Activated naive CD4-positive, alpha-beta T cell treated with anti-CD3 and anti-CD28 coated beads for 36 hours (primary cell): ENCODE data around the gene SERTAD1. TPM values are rescaled to one million over a fixed set of nuclear protein-coding genes. Genes with fewer than 3 reads are reported as not detected.

Experiments used
- CTCF ChIA-PET: fragments of 350-600 bp; sonication (Branson Sonifier 250); formaldehyde crosslinking; loops from one replicate; lab custom pipeline; 2021; ENCODE audit warnings: antibody characterized with exemption; lab: Charles Lee
- DNase-seq: peaks from one replicate; pipeline ENCODE4 v3.0.0-alpha.2; 2020
- H3K27ac Mint-ChIP-seq: one replicate; pipeline ENCODE4 v1.8.0; 2021; ENCODE audit warnings: mild to moderate bottlenecking, mixed read lengths
- H3K27me3 Mint-ChIP-seq: one replicate; pipeline ENCODE4 v1.8.0; 2021; ENCODE audit warnings: low read depth, mixed read lengths
- H3K36me3 Mint-ChIP-seq: one replicate; pipeline ENCODE4 v1.8.0; 2021; ENCODE audit warnings: low read depth, mixed read lengths
- H3K4me1 Mint-ChIP-seq: one replicate; pipeline ENCODE4 v1.8.0; 2021; ENCODE audit warnings: low read depth, mixed read lengths
- H3K4me3 Mint-ChIP-seq: one replicate; pipeline ENCODE4 v1.8.0; 2021; ENCODE audit warnings: mild to moderate bottlenecking, moderate library complexity, mixed read lengths
- H3K9me3 Mint-ChIP-seq: one replicate; pipeline ENCODE4 v1.8.0; 2021; ENCODE audit warnings: mixed read lengths
- intact Hi-C: fragments of 100-400 bp; cut with micrococcal nuclease; formaldehyde crosslinking; loops from one replicate; pipeline ENCODE4 v1.15.1; 2023
- total RNA-seq, 2 experiments: library from RNA; stranded (reverse); gene quantifications; one replicate each; pipeline ENCODE4 v1.2.3, GENCODE V29; 2021

Gene SERTAD1
- total RNA-seq, 2 experiments from 2014 or later = 8.8 to 9.2 TPM

DNA sequence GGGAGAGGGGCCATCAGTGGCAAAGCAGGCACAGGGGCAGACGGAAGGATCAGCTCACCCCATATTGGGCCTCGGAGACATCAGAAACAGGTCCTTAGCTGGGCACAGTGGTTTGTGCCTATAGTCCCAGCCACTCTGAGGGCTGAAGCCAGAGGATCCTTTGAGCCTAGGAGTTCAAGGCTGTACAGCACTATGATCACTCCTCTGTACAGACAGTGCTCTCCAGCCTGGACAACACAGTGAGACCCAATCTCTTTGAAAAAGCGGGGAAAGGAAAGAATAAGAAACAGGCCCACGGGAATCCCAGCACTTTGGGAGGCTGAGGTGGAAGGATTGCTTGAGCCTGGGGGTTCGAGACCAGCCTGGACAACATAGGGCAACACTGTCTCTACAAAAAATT lies 6.0 kb downstream of the SERTAD1 start:
- H3K27ac Mint-ChIP-seq = no peak overlapping the region

DNA sequence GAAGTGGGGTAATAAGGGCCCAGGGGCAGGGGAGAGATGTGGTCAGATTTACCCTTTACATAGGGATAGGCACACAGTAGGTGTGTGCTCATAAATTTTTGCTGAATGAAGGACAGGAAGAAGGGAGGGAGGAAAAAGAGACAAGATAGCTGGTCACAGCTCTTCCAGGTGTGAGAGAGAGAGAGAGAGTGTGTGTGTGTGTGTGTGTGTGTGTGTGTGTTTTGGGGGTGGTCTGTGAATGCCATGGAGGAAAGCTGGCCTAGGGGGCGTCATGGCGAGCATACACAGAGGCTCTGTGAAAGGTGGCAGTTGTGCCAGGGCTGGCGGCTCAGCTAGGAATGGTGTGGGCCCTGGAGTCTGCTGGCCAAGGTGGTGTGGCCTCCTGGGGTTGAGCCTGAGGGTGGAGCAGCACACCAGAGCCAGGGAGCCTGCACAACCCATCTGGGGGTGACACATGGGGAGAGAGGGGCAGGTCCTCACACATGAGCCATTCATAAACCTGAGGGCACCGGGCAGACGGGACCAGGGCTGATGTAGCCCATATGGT lies 6.7 kb downstream of the SERTAD1 start:
- Mint-ChIP-seq H3K4me3 (no peak overlapping the region), H3K27ac (no peak overlapping the region), H3K27me3 (no peaks in the 10 kb centered on the region), H3K36me3 (peaks cover 5% of the 10 kb centered on the region), H3K9me3 (no peaks in the 10 kb centered on the region), H3K4me1 (peaks cover 22% of the 10 kb centered on the region)
- no peak for DNase-seq
- CTCF ChIA-PET = interaction anchor here (0.6 to 2.8 kb wide), 4 partner anchors 15 to 124 kb away, joined by 3 to 15 read pairs (median 3); no protein-coding TSS in a partner anchor
- intact Hi-C loops = no loop called here

More for the DNA sequence above, 6.0 kb downstream of the SERTAD1 start:
- Mint-ChIP-seq H3K27me3 (no peaks in the 10 kb centered on the region), H3K36me3 (peaks cover 9% of the 10 kb centered on the region), H3K4me1 (peaks cover 27% of the 10 kb centered on the region), H3K9me3 (no peaks in the 10 kb centered on the region), H3K4me3 (peak overlapping the region; percentile 52)
- no peak for DNase-seq
- CTCF ChIA-PET = interaction anchor here (0.6 to 2.8 kb wide), 12 partner anchors 9 to 124 kb away, joined by 3 to 15 read pairs (median 6); partner anchors contain the start of gene BLVRB
- intact Hi-C loops = no loop called here

DNA sequence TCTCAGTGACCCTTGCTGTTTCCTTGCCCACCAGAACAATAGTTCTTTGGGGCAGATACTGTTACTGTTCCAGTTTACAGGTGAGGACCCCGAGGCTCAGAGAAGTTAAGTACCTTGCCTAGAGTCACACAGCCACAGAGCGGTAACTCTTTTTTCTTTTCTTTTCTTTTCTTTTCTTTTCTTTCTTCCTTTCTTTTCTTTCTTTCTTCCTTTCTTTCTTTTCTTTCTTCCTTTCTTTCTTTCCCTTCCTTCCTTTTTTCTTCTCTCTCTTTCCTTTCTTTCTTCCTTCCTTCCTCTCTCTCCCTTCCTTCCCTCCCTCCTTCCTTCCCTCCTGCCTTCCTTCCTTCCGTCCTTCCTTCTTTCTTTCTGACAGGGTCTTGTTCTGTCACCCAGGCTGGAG lies 7.8 kb downstream of the SERTAD1 start:
- Mint-ChIP-seq H3K4me1 (peaks cover 16% of the 10 kb centered on the region), H3K36me3 (peaks cover 5% of the 10 kb centered on the region), H3K9me3 (no peaks in the 10 kb centered on the region), H3K4me3 (no peak overlapping the region), H3K27ac (no peak overlapping the region), H3K27me3 (no peaks in the 10 kb centered on the region)
- CTCF ChIA-PET = interaction anchor here (0.6 kb wide), 1 partner anchor 304 kb away, joined by 3 read pairs; no protein-coding TSS in a partner anchor
- intact Hi-C loops = no loop called here
- no peak for DNase-seq

DNA sequence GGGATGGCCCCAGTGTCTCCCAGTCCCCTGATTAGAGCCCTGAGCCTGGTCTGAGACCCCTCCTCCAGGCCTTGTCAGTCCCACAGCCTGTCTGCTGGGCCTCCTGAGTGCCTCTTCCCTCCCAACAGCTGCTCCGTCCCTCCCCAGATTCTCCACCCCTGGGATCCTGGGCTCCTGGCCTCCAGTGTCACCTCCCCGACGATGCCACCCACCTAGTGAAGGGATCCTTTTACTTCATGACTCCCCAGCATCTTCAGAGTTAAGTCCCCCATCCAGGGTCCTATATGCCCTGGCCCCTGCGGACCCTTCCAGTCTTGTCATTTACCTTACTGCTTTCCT lies 8.2 kb downstream of the SERTAD1 start:
- H3K4me3 Mint-ChIP-seq = no peak overlapping the region
- no peak for DNase-seq
- intact Hi-C loops = no loop called here
- H3K27ac Mint-ChIP-seq = peak overlapping the region; percentile 34
- H3K27me3 Mint-ChIP-seq = no peaks in the 10 kb centered on the region
- no peaks in the 10 kb centered on the region for H3K9me3 Mint-ChIP-seq
- CTCF ChIA-PET = interaction anchor here (0.6 kb wide), 1 partner anchor 496 kb away, joined by 4 read pairs; no protein-coding TSS in a partner anchor
- peaks cover 5% of the 10 kb centered on the region for H3K36me3 Mint-ChIP-seq
- H3K4me1 Mint-ChIP-seq = peaks cover 16% of the 10 kb centered on the region

DNA sequence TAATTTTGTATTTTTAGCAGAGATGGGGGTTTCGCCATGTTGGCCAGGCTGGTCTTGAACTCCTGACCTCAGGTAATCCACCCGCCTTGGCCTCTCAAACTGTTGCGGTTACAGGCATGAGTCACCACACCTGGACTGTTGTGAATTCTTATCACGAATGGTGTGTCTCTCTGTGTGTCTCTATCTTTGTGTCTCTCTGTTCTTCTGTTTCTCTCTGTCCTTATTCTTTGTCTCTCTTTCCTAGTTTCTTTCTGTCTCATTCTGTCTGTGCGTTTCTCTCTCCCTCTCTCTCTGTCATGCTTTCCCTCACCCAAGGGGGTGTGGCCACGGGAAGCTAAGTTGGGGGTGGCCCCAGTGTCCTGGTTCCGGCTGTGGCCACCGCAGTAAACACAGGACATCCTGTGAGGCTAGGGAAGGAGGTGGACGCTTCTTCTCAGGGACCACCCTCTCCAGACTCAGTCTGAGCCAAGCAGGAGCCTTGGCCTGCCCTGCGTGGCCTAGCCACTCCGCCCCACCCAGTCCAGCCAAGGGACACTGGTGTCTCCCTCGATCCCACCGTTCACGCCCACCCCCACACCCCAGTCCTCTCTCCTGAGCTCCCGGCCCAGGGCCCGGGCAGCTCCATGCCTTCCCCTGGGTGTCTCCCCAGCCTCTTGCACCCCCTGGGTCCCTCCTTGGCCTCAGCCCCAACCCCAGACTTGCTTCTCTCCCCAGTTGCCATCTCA lies 8.7 kb downstream of the SERTAD1 start:
- H3K4me3 Mint-ChIP-seq = no peak overlapping the region

DNA sequence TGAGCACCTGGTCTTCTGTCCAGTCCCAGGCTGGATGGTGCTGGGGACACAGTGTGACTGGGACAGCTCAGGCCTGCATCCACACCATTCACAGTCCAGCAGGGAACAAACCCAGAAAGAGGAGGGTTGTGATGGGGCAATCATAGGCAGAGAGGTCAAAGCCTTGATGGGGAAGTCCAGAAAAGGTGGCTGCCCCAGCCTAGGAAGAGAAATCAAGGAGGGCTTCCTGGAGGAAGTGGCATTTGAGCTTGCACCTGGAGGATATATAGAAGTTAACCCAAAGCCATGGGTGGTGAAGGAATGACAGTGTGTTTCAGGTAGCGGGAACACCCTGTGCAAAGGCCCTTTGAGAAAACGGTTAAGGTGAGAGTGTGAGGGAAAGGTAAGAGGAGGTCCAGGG lies 10.0 kb downstream of the SERTAD1 start:
- Mint-ChIP-seq H3K4me1 (peaks cover 10% of the 10 kb centered on the region), H3K36me3 (no peaks in the 10 kb centered on the region), H3K27ac (no peak overlapping the region), H3K27me3 (no peaks in the 10 kb centered on the region), H3K9me3 (no peaks in the 10 kb centered on the region), H3K4me3 (no peak overlapping the region)
- CTCF ChIA-PET = interaction anchor here (1.2 kb wide), 1 partner anchor 219 kb away, joined by 4 read pairs; no protein-coding TSS in a partner anchor
- no peak for DNase-seq
- intact Hi-C loops = no loop called here

More for the DNA sequence above, 8.7 kb downstream of the SERTAD1 start:
- no peaks in the 10 kb centered on the region for H3K9me3 Mint-ChIP-seq
- H3K4me1 Mint-ChIP-seq = peaks cover 11% of the 10 kb centered on the region
- peak; percentile 40 for DNase-seq
- no peaks in the 10 kb centered on the region for H3K27me3 Mint-ChIP-seq
- peaks cover 1% of the 10 kb centered on the region for H3K36me3 Mint-ChIP-seq
- intact Hi-C loops = no loop called here
- CTCF ChIA-PET = interaction anchor here (0.6 kb wide), 1 partner anchor 496 kb away, joined by 4 read pairs; no protein-coding TSS in a partner anchor
- peak overlapping the region; percentile 34 for H3K27ac Mint-ChIP-seq

DNA sequence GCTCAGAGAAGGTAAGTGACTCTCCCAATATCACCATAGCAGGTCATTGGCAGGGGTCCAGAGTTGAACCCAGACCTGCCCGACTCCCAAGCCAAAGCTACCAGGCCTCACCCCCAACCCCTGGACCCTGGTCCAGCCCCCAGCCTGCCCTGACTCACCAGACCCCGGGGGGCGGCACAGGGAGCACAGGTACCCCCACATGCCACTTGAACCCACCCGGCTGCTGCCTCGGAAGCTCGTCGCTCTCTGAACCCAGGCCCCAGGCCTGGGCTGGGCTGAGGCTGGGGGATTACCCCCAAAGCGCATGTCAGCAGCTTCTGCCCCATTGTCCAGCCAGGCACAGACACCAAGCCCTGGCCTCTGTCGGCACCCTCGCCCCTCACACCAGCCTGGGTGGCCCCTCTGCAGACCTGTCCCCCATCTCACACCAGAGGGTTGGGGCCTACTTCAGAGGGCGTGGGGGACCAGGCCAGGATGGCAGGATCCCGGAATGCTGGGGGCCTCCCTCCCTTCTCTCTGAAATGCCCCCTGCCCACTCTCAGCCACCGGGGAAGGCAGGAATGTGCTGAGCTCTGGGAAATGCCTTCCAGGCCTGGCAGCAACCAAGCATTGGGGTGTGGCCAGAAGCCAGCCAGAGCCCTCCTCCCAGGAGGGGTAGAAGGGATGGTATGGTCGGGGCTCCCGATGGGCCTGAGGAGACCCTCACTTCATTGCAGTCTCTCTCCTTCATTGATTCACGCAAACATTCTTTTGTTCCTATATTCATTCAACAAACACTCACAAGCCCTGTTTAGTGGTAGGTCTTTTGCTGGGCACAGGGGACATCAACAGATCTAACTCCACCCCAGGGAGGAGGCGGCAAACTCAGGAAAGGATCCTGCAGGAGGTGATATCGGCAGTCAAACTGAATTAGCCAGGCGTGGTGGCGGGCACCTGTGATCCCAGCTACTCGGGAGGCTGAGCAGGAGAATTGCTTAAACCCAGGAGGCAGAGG lies 11.0 kb downstream of the SERTAD1 start:
- H3K27me3 Mint-ChIP-seq = no peaks in the 10 kb centered on the region
- H3K4me3 Mint-ChIP-seq = no peak overlapping the region
- no peak for DNase-seq
- H3K36me3 Mint-ChIP-seq = no peaks in the 10 kb centered on the region
- intact Hi-C loops = no loop called here
- no peak overlapping the region for H3K27ac Mint-ChIP-seq
- H3K4me1 Mint-ChIP-seq = peaks cover 9% of the 10 kb centered on the region
- CTCF ChIA-PET = interaction anchor here (1.2 to 1.4 kb wide), 3 partner anchors 10 to 220 kb away, joined by 3 to 4 read pairs (median 3); no protein-coding TSS in a partner anchor
- no peaks in the 10 kb centered on the region for H3K9me3 Mint-ChIP-seq

DNA sequence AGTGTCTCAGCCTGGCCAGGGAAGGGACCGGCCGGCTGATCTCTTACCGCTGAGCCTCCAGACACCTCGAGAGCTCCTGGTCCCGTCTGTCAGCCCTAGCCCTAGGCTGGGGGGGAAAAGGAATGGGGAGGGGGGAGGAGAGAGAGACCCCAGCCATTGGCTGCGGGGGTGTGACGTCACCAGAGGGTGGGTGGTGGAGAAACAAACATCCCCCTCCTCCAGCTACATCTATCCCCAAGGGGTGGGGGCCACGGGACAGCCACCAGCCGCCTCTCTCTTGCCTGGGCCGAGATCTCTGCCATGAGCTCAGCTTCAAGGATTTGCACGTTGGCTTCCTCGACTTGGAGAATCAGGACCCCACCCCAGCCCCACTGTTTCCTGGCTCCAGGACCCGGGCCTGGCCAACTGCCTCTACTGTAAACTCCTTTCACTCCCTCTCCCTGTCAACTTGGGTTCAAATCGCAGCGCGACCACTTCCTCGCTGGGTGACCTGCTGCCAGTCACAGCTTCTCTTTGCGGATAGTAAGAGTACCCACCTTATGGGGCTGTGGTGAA lies 12.4 kb downstream of the SERTAD1 start, which contains the start of gene PRX:
Gene PRX (minus strand): TSS at position 88 of the 555 bp plus-strand sequence. CDS start 5,446 bp downstream, outside the sequence.
- Mint-ChIP-seq H3K9me3 (no peaks in the 10 kb centered on the region), H3K27ac (no peak within 1 kb of the TSS), H3K4me1 (peaks cover 9% of the 10 kb centered on the region), H3K36me3 (no peaks in the 10 kb centered on the region), H3K4me3 (no peak within 1 kb of the TSS), H3K27me3 (no peaks in the 10 kb centered on the region)
- intact Hi-C loops = no loop called here
- CTCF ChIA-PET = interaction anchor here (0.7 to 1.4 kb wide), 2 partner anchors 11 to 256 kb away, joined by 3 read pairs; no protein-coding TSS in a partner anchor
- no peak for DNase-seq

DNA sequence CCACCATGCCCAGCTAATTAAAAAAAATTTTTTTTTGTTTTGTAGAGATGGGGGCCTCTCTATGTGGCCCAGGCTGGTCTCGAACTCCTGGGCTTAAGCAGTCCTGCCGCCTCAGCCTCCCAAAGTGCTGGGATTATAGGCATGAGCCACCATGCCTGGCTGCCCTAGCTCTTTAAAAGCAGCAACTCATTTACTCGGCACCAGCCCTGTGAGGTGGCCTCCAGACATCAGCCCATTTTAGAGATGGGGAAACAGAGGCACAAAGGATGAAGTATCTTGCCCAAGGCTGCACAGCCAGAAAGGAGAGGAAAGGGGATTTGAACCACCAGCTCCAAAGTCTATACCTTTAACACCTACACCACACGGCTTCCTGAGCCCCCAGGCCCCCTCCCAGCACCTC lies 12.9 kb downstream of the SERTAD1 start:
- peaks cover 9% of the 10 kb centered on the region for H3K4me1 Mint-ChIP-seq
- no peak overlapping the region for H3K4me3 Mint-ChIP-seq
- CTCF ChIA-PET = interaction anchor here (0.6 to 0.7 kb wide), 2 partner anchors 256 to 928 kb away, joined by 3 to 4 read pairs; no protein-coding TSS in a partner anchor
- H3K27me3 Mint-ChIP-seq = no peaks in the 10 kb centered on the region
- no peak overlapping the region for H3K27ac Mint-ChIP-seq
- intact Hi-C loops = no loop called here
- H3K9me3 Mint-ChIP-seq = no peaks in the 10 kb centered on the region
- DNase-seq = no peak
- H3K36me3 Mint-ChIP-seq = no peaks in the 10 kb centered on the region

DNA sequence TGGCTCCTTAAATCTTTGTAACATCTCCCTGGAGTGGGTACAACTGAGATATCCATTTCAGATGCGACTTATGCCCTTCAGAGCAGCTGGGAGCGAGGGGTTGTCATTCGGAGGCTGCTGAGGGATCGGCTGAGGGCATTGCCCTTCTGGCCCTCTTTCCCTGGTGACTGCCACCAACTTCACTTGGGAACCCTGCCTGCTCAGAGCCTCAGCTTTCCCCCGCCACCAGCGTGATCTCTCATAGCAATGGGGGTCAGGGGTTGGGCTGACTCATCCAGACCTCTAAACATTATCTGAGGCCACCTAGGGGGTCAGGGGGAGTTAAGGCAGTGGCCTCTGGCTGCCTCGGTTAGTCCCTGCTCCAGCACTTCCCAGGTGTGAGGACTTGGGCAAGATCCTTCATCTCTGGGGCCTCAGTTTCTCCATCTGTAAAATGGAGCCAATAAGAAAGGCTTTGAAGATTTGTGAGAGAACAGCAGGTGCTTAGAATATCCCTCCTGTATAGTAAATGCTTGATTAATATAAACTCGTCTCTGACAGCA lies 13.8 kb downstream of the SERTAD1 start:
- intact Hi-C loops = no loop called here
- Mint-ChIP-seq H3K27ac (no peak overlapping the region), H3K4me1 (peaks cover 5% of the 10 kb centered on the region), H3K27me3 (no peaks in the 10 kb centered on the region), H3K9me3 (no peaks in the 10 kb centered on the region), H3K36me3 (no peaks in the 10 kb centered on the region), H3K4me3 (no peak overlapping the region)
- no peak for DNase-seq
- CTCF ChIA-PET = interaction anchor here (0.6 to 3.0 kb wide), 3 partner anchors 9 to 927 kb away, joined by 3 to 14 read pairs (median 4); no protein-coding TSS in a partner anchor

DNA sequence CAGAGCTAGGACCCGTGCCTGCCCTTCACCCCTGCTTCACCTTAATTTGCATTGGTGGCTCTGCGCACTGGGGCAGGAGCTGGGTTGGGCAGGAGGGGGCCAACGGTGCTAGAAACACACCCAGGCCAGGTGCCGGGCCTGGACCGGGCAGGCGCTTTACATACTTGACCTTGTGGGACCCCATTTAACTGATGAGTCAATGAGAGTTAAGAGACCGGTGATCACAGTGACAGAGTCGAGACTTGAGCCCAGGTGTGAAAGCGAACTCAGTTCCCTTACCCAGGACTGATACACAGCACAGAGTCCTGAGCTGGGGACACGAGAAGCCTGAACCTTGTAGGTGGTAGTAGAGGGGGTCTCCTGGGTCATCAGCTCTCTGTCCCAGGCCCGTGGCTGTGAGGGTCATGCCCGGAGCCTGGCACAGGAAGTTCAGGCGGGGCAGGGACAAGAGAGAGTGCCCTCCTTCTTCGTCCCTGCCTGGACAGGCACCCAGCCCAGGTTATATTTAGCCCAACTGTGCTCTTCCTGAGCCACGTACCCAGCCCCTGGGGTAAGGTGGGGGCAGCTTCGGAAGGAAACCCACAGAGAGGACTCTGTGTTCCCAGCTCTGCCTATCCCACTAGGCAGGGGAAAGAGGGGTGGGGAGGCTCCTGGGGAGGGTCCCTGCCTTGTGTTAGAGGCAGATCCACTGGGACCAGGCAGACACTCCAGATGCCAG lies 14.5 kb downstream of the SERTAD1 start:
- H3K4me1 Mint-ChIP-seq = peaks cover 2% of the 10 kb centered on the region
- H3K4me3 Mint-ChIP-seq = no peak overlapping the region
- DNase-seq = no peak
- intact Hi-C loops = no loop called here
- no peaks in the 10 kb centered on the region for H3K36me3 Mint-ChIP-seq
- CTCF ChIA-PET = interaction anchor here (3.0 kb wide), 1 partner anchor 10 kb away, joined by 14 read pairs; no protein-coding TSS in a partner anchor
- no peaks in the 10 kb centered on the region for H3K27me3 Mint-ChIP-seq
- no peak overlapping the region for H3K27ac Mint-ChIP-seq
- H3K9me3 Mint-ChIP-seq = no peaks in the 10 kb centered on the region
